HG02970 (cell line): ENCODE results near the gene GFPT1.

Source experiments
- ATAC-seq: cut with Tn5 transposase; IDR thresholded peaks from one replicate; pipeline ENCODE4 v1.9.1; 2021; ENCODE audit warnings: mild to moderate bottlenecking, moderate library complexity, moderate number of reproducible peaks; ENCODE audit not compliant: unreplicated experiment, low FRiP score

GFPT1 gene

DNA sequence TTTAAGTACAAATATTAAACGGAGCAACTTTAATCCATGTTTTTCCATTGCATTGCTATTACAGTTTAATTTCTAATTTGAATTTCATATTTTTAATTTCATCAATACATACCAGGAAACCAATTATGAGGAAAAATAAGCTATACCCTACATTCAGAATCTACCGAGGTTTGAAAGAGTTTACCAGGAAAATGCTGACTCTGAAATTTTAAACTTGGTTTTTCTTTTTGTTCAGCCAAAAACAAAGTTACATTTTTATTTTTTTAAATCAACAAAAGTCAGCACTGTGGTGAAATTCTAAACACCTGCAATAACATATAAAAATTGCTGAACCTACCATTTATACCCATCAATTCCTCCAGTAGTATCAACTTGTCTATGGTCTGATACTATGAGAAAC is 53.7 kb downstream of the GFPT1 start:
- ATAC-seq = no peak

DNA sequence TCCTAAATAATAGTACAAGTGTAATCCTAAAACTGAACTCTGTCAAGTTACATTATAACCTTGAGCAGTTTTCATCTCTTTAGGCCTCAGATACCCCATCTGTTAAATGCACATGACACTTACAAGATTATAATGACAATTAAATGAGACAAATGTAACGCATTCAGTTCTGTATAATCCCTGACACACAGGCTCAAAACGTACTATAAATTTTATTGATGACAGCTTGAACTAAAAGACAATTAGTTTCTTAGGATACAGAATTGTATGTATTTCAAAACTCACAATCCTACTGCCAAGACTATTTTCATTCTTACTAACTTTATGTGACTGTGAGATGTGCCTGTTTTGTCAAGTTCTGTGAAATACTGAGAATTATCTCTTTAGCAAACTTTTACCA is 56.2 kb downstream of the GFPT1 start:
- ATAC-seq = no peak

DNA sequence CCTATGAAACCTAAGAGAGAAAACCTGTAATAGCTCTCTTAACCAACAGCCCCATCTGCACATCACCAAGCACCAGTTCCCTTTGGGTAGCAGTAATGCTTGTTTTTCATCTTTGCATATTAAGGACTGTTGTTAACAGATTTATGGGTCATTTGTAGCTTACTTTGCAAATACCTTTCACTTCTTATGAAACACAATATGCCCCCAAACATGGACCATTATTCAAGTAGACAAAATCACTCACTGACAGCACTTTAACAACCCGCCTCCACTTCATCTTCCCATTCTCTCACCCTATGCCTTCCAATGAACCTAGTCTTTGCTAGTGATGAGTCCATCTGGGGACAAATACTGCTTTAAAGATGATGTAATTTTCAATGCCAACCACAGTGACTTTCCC is 64.4 kb downstream of the GFPT1 start:
- ATAC-seq = no peak

DNA sequence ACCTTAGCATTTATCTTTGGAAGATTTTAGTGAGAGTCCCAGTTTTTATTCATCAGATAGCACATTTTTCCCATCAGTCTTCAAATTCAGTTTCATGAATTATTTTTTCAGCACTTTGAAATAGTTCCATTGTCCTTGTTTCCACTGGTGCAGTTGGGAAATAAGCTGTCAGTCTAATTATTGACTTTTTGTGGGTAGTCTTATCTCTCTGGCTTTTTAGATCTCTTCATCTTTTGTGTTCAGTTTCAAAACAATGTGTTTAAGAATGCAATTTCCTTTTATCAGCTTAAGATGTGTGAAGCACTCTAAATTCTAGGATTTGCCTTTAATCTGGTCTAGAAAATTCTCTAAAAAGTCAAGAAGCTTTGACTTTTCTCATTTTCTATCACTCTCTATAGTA is 70.5 kb downstream of the GFPT1 start:
- no peak for ATAC-seq

DNA sequence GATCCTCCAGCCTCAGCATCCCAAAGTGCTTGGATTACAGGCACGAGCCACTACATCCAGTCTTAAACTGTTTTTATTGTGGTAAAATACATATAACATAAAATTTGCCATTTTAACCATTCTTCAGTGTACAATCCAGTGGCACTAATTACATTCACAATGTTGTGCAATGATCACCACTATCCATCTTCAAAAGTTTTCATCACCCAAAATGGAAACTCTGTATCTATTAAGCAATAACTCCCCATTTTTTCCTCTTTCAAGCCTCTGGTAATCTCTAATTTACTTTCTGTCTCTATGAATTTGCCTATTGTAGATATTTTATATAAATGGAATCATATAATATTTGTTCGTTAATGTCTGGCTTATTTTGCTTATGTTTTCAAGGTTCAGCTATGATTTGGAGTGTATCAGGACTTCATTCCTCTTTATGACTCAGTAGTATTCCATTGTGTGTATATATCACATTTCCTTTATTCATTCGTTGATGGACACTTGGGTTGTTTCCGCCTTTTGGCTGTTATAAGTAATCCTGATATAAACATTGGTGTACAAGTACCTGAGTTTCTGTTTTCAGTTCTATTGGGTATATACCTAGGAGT is 71.8 kb downstream of the GFPT1 start:
- ATAC-seq = no peak

DNA sequence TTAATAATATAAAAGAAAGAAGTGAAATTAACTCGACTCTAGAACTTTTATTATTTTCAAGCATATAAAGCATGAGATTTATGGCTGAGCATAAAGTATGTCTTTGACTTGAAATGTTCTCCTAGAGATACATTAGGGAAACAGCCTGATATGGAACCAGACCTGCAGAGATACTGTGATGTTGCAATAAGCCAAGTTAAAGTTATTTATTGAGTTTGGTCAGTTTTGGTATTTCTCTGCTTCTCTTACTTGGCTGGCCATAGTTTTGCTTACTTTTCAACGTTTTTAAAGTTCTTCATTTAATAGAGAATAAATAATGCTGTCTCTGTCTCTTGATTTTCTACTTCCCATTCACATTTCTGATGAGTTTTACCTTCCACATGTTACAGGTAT is 76.0 kb downstream of the GFPT1 start:
- ATAC-seq = no peak

DNA sequence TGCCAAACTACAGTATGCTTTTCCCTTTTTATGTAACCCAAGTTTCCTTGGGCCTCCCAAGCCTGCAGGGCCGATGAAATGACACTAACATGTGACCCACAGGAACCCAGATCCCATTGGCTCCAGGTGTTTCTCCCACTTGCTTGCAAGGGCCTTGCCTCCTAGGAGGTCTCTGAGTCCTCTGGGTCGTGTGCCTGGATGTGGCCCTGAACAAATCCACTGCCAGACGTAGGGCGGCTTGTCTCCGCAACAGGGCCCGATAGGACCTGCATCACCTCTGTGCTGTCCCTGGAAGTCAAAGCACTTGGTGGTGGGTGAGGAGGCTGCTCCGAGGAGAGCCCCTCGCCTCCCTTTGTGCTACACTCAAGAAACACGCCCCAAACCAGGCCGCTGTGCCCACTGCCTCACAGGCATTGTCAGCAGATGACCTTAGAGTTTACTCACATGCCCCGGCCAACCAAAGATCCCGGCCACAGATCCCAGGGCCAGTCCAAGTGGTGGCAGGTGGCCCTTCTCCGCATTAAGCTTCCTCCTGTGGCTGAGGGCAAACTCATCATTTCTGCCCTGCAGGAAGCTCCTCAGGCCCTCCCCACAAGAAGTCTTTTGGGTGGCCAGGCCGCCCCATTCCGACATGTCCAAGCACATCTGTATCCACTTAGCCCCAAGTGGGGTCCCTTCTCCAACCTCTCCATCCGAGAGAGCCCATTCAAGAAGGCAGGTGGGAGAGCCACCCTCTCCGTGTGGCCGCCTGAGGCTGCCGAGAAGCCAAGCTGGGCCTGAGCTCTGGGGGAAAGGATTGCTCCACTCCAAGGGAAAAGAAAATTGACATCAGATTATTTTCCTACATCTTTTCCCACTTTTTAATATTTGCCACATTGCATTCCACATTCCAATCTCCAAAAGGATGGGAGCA is 76.7 kb downstream of the GFPT1 start:
- no peak for ATAC-seq

DNA sequence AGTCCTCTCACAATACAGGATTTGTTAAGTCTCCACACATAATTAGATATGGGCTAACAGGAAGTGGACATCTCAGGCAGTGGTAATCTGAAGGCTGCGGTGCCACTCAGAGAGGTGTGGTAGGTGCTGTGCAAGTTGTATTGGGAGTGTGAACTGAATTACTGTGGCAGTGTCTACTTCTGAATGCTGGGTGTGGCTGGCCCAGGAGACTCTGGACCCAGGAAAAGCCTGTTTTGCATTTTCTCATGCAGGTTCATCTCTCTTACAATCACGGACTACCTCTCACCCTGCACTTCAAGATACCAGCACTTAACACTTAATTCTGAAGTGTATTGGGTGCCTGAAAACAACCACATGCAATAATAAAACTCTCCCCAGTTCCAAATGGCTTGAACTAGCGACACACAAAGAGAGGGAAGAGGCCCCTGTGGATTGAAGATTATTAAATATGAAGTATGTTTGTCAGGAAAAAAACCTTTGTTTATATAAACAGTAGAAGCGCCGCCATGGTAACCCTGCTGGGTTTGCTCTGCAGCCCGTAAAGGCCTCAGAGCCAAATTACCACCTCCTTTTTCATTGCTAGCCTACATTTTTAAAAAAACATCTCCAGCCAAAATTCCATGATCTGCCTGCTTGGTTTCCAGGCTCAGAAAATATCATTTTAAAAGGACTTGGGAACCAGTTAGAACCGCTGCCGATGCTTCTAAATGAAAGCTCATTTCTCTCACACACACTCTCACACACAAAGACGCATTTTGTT is 77.5 kb downstream of the GFPT1 start:
- no peak for ATAC-seq

DNA sequence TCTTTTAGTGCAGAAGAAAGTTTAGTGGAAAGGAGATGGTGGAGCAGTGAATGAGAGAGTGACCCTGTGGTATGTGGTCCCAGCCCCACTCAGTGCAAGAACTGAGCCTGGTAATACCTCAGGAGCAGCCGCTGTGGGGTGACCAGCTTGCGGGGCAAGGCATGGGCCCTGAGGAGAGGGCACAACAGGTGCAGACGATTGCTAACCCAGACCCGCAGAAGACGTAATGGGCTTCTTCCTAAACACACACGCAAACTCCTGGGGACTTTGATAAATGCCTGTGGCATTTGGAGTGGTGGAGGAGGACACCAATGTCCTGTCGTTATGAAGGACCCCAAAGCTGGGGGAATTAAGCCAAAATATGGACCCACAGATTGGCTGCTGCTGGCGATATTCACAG is 78.7 kb downstream of the GFPT1 start:
- ATAC-seq = no peak

DNA sequence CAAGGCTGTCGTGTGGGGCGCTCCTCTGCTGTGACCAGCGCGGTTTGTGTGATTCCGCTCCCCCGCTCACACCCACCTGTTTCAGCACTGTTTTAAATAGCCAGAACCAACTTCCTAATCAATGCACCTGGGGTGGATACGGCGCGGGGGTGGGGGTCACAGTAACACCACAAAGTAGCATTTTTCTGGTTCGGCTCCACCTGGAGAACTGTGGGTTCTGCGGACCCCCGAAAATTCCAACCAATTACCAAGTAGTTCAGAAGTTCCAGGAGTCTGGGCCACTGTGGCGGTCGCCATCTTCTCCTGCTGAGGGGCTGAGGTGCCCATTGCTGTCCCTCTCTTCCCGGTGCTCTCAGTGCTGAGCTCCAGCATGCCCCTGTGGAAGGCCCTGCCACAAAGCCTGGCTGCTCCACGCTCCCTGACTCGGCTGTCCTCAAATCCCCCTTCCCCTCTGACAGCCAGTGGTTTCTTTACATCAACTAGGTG is 79.4 kb downstream of the GFPT1 start:
- ATAC-seq = no peak

DNA sequence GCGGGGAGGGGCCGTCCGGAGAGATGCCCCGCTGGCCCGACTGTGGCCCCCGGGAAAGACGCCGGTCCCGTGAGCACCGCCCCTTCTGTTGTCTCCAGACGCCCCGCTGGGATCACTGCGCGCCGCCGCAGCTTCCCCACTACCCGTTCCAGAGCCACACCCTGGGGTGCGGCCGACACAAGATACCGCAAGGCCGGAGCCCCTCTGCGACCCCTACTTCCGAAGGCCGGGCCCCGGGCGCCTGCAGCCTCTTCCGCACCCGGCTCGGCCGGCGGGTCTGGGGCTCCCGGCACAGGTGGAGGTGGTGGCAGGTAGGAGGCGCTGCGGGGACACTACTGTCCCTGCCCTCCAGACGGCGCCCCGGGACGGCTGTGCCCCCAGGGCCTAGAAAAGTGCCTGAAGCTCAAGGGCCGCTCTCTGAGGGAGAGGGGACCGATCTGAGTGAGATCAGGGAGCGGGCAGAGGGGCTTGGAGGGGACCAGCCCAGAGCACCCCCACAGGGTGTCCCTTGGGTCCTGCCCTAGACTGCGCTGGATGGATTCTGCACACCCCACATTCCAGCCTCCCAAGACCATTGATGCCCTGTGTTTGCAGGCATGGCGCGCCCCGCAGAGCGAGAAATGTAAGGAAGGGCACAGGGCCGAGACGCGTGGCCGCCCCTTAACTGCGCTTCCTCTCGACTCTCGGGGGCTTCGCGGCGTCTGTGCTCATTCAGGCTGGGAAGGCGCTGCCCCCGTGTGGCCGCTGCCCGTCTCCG is 80.0 kb downstream of the GFPT1 start:
- ATAC-seq = peak; percentile 78

DNA sequence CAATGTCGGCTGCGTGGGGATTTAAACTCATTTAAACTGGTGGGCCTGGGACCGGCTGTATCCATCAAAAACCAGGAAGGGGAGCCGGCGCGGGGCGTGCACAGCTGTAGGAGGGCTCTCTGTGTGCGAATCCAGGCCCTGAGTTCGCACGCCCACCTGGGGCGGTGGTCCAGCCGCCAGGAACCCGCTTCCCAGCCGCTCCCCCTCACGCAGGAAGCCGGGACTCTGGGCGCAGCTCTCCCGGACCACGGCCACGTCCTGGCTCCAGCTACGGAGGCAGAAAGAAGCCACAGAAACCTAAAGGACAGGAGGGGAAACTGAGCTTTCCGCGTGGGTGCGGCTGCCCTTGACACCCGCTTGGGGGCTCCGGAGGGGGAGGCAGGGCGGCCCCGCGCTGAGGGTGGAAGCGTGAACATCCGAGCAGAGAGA is 80.6 kb downstream of the GFPT1 start:
- ATAC-seq = no peak

DNA sequence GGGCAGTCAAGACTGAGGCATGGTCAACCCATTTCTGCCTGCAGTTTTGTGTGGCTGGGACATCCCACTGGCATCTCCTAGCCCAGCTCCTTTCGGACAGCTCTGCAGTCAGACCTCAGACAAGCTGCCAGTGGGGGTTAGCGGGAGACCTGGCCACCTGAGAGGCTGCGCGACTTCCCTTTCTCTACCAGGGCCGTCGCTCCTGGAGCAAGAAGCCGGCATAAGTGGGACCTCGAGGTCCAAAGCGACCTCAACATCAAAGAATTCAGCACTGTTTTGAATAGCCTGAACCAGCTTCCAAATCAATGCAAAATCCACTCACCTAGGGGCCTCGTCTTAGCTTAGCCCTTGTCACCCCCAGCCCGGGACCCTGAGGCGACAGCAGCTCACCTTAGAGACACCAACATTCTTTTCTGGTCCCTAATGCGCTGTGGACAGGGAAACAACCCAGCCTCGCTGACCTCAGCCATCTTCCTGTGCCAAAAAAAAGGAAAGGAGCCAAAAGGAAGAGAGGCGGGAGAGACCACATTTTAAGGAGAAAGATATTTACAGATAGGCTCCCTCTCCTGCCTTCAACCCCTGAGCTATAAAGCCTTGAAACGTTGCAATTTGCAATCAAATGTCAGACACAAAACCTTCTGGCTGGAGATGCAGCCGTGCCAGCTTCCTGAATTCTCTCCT is 81.2 kb downstream of the GFPT1 start:
- ATAC-seq = no peak

DNA sequence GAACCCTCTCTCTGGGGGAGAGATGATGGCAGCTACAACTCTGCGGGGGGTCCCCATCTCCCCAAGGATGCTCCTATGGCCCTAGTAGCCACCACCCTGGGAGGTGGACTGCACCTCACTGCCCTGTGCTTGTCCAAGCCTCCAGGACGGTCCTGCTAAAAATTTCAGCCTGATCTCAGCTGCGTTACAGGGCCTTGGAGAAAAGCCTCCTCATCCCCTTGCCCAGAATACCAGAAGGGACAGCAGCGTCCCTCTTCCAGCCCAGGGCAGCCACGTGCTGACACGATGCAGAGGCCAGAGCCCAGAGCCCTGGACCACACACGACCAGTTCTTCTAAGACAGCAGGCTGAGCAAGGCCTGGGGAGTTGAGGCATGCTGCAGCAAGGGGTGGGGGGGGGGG is 81.9 kb downstream of the GFPT1 start:
- no peak for ATAC-seq

DNA sequence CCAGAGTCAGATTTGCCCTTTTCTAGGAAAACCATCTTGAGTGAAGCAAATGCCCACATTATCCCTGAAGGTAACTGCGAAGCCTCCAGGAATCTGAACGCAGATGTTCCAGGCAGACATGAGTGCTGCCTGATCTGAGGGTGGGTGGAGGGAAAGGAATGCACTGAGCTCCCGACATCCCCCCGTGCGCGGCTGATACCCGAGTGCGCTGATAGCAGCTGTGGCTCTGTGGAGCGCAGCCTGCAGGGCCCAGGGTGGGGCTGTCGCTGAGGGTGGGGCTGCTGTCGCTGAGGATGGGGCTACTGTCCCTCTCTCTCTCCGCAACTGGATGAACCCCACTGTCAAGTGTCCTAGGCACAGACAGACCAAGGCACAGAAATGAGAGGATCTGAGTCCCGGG is 82.4 kb downstream of the GFPT1 start:
- ATAC-seq = no peak

DNA sequence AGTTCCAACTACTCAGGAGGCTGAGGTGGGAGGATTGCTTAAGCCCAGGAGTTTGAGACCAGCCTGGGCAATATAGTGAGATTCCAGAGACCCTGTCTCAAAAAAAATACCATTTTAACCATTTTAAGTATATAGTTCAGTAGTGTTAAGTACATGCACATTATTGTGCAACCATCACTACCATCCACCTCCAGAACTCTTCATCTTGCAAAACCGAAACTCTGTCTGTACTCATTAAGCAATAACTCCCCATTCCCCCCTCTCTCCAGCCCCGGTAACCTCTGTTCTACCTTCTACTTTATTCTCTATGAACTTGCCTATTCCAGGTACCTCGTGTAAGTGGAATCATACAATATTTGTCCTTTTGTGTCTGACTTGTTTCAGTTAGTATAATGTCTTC is 86.4 kb downstream of the GFPT1 start:
- ATAC-seq = no peak

DNA sequence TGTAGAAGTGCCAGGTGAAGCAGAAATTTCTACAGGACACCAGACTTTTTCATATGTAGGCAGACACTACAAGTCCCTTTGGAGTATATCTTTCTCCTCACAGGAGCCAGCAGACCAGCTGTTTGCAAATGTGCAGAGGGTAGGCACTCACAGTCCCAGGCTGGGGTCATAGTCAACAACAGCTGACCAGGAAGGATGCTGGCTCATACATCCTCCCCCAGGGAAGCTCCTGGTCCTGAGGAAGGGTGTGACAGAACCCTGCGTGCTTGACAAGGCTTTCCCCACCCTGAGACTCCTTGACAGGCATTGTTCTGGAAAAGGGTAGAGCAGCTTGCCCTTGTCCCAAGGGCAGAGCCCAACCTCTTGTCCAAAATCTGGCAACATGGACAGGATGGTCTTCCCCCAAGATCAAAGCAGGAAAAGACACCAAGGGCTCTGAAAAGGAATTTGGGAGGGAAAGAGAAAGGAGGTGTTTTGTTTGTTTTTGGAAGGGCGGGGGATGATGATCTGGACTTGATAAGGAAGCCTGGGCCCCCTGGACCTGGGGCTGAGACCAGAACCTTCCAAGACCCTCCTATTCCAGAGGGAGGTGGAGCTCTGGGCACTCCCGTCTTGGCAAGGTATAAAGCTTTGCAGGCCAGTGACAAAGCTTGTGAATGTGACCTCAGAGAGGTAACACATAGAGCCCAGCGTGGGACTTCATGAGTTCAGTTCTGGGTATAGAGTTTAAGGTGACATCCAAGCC is 87.1 kb downstream of the GFPT1 start:
- no peak for ATAC-seq

DNA sequence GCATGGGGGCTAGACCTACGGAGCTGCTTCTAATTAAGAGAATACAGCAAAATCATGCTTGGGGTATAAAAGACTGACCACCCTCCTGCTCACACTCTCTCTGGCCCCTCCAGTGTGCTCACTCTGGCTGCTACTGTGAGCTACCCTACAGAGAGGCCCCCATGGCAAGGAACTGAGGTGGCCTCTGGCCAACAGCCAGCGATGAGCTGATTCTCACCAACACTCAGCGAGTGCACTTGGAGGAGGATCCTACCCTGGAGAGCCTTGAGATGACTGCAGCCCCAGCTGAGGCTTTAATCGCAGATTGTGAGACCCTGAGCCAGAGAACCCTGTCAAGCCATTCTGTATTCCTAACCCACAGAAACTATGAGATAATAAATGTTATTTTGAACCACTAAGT is 88.2 kb downstream of the GFPT1 start:
- ATAC-seq = no peak

DNA sequence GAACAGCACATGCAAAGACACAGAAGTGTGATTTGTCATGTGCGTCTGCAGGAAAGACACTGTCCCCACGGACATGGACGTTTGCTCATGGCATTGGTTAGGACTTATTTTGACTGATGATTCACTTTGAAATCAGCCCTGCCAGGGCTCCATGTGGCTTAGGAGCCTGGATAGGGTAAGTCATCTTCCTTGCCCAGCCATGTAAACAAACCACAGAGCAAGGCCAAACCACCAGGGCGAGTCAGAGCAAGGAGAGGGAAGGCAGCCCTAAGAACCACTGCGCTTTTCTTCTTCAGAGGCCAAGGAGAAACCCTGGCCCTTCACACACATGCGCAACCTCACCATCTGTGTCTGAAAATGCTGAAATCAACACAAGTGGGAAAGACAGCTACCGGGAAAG is 88.8 kb downstream of the GFPT1 start:
- ATAC-seq = no peak
